Measurements from ENCODE around the gene ZFPM1.

ZFPM1 gene

GRCh38 chr16:88418869-88419268 is 34.2 kb upstream of the ZFPM1 start:
- TF ChIP-seq CTCF (IDR thresholded peaks at IDR 0.05; ENCODE audit: control insufficient read depth, extremely low read depth, insufficient read depth) = no peak
- no peak overlapping the region for H3K4me3 ChIP-seq (ENCODE audit: low read depth, low read length)
- no peak for DNase-seq (ENCODE audit: low read depth)

GRCh38 chr16:88419790-88420189 is 33.3 kb upstream of the ZFPM1 start:
- H3K4me3 ChIP-seq (ENCODE audit: low read depth, low read length) = no peak overlapping the region
- TF ChIP-seq CTCF (IDR thresholded peaks at IDR 0.05; ENCODE audit: control insufficient read depth, extremely low read depth, insufficient read depth) = no peak
- DNase-seq (ENCODE audit: low read depth) = no peak

DNA sequence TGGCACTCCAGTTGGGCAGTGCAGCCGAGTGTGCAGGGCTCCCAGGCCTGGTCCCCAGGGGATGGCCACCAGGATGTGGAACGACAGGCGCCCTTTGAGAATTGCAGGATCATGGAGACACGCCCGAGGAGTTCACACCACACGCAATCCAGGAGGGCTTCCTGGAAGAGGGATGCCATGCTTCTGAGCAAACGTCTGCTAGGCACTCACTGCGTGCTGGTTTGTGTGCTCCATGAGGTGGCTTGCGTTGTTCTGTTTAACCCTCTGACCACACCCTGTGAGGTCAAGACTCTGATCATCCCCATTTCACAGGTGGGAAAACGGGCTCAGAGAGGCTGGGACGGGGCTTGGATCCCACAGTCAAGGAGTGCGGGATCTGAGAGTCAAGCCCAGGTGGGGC is 32.6 kb upstream of the ZFPM1 start:
- no peak overlapping the region for H3K4me3 ChIP-seq (ENCODE audit: low read depth, low read length)
- no peak for DNase-seq (ENCODE audit: low read depth)
- no peak for TF ChIP-seq CTCF (IDR thresholded peaks at IDR 0.05; ENCODE audit: control insufficient read depth, extremely low read depth, insufficient read depth)

DNA sequence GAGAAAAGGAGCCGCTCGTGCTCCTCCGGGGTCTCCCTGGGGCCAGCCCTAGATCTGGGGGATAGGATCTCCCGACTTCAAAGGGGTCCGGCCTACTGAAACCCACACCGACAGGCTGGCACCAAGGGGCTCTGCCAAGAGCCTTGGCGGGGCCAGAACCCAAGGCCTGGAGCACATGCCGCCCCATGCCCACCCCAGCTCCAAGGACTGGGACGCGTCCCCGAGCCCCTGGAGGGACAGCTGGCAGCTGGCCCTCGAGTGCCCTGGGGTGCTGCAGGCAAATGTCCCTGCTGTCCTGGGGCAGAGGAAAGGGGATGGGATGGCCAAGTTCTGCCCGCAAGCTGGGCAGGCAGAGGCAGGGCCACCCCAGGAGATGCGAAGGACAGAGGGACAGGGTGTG is 31.8 kb upstream of the ZFPM1 start:
- no peak for DNase-seq (ENCODE audit: low read depth)
- no peak for TF ChIP-seq CTCF (IDR thresholded peaks at IDR 0.05; ENCODE audit: control insufficient read depth, extremely low read depth, insufficient read depth)
- no peak overlapping the region for H3K4me3 ChIP-seq (ENCODE audit: low read depth, low read length)

GRCh38 chr16:88421871-88422433 is 31.1 kb upstream of the ZFPM1 start:
- no peak for TF ChIP-seq CTCF (IDR thresholded peaks at IDR 0.05; ENCODE audit: control insufficient read depth, extremely low read depth, insufficient read depth)
- H3K4me3 ChIP-seq (ENCODE audit: low read depth, low read length) = no peak overlapping the region
- DNase-seq (ENCODE audit: low read depth) = no peak

- no peak for DNase-seq (ENCODE audit: low read depth)
- no peak overlapping the region for H3K4me3 ChIP-seq (ENCODE audit: low read depth, low read length)
- TF ChIP-seq CTCF (IDR thresholded peaks at IDR 0.05; ENCODE audit: control insufficient read depth, extremely low read depth, insufficient read depth) = no peak
Measured at GRCh38 chr16:88422733-88423447, 30.2 kb upstream of the ZFPM1 start.

- H3K4me3 ChIP-seq (ENCODE audit: low read depth, low read length) = no peak overlapping the region
- DNase-seq (ENCODE audit: low read depth) = no peak
- TF ChIP-seq CTCF (IDR thresholded peaks at IDR 0.05; ENCODE audit: control insufficient read depth, extremely low read depth, insufficient read depth) = no peak
Measured at GRCh38 chr16:88423448-88423850, 29.6 kb upstream of the ZFPM1 start.

Data from LNCaP clone FGC (cell line).